GM23248 (cell line): ENCODE measurements around the gene TMIE.

Experiments used
- EZH2 ChIP-seq: fragments of 200-600 bp; sonication (generic); IDR thresholded peaks from 2 replicates; pipeline ENCODE4 v1.6.1; 2018; ENCODE audit warnings: antibody characterized with exemption, mild to moderate bottlenecking; ENCODE audit not compliant: insufficient read depth, poor library complexity, severe bottlenecking
- EZH2phosphoT487 ChIP-seq: fragments of 200-600 bp; sonication (generic); IDR thresholded peaks from 2 replicates; pipeline ENCODE4 v1.6.1; 2018; ENCODE audit warnings: antibody characterized with exemption, moderate library complexity, mild to moderate bottlenecking, low read depth; ENCODE audit not compliant: insufficient read depth

DNA sequence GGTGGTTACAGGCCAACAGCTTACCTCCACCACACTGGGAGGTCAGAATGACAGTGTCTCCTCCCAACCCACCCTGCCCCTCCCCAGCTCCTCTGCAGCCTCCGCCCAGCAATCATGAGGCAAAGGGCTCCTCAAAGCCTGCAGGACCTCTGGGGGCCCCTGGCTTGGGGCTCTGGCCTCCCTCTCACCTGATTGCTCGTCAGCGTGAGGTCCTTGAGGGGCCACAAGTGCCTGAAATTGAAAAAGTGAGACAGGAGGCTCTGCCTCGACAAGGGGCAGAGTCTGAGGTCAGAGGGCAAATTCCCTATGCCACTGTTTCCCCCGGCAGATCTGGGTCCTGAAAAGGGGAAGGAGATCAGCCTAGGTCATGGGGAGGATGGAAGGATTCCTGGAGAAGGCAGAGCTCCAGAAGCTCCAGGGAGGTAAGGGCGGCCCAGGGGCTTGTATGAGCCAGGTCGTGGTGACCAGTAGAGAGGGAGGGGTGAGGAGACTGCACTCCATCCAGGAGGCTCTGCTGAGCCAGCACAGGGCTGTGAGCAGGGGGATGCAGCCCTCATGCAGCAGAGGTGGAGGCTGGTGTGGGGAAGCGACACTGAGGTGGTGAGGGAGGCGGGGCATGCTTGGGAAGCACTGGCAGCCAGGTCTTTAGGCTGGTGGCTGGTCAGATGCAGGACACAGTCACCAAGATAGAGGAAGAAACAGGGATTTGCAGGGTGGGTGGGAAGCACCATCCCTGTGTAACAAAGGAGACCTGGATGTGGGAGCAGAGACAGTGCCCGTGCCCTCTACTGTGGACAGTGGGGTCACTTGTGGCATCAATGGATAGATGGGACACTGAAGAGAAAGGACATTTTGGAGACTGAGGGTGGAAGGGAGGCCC, 27.8 kb upstream of the TMIE start:
- TF ChIP-seq EZH2phosphoT487 (no peak), EZH2 (no peak)
